ENCODE data around the gene BBLN. TPM values are rescaled to one million over a fixed set of nuclear protein-coding genes. Genes with fewer than 3 reads are reported as not detected.

The BBLN gene
- total and polyA plus RNA-seq, 8 donors, result 23.1 to 133 (median 34.7) TPM

DNA sequence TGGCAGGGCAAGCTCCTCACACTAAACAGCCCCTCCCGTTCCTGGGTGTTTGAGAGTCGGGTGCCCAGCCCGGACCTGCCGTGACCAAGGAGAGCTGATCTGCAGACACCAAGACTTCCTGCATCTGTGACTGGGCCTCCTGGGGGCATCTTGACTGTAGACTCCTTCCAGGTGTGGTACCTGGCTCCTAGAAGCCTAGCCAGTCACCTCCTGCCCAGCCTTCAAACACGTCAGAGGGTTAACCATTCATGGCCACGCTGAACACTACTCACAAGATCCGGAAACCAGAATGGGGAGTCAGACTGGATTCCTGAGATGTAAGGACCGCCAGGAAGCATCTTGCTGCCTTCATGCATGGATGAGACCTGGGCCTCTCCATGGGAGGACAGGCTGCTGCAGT, 14.5 kb upstream of the BBLN start:
- H3K27ac ChIP-seq, result no peak overlapping the region
- peak in 3 of 6 donors; percentile 11 to 46 (median 43) for DNase-seq
- TF ChIP-seq, protein P1, sequence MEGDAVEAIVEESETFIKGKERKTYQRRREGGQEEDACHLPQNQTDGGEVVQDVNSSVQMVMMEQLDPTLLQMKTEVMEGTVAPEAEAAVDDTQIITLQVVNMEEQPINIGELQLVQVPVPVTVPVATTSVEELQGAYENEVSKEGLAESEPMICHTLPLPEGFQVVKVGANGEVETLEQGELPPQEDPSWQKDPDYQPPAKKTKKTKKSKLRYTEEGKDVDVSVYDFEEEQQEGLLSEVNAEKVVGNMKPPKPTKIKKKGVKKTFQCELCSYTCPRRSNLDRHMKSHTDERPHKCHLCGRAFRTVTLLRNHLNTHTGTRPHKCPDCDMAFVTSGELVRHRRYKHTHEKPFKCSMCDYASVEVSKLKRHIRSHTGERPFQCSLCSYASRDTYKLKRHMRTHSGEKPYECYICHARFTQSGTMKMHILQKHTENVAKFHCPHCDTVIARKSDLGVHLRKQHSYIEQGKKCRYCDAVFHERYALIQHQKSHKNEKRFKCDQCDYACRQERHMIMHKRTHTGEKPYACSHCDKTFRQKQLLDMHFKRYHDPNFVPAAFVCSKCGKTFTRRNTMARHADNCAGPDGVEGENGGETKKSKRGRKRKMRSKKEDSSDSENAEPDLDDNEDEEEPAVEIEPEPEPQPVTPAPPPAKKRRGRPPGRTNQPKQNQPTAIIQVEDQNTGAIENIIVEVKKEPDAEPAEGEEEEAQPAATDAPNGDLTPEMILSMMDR (IDR thresholded peaks at IDR 0.05), result no peak

DNA sequence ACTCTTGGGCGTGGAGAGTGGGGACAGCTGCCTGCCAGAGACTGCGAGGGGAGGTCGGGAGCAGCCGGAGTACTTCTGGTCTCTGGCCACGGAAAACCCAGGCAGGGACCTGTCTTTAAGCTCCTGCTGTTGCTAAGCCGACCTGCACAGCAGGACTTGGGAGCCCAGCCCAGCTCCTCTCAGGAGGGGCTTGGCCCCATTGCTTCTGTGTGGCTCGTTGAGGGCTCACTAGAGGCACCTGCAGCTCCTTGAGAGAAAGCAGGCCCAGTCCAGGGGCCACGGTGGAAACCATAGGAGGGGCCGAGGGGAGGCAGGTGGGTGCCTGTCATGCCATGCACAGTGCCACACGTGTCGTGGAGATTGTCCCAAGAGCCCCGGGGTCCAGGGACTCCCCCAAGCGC, 14.1 kb upstream of the BBLN start:
- Histone ChIP-seq H3K4me3 (no peak overlapping the region), H3K27me3 (no peaks in the 10 kb centered on the region), H3K4me1 (peaks cover 11 to 18% (median 12%) of the 10 kb centered on the region in 3 donors), H3K9me3 (no peaks in the 10 kb centered on the region), H3K36me3 (no peaks in the 10 kb centered on the region), H3K27ac (no peak overlapping the region)
- DNase-seq, result peak in 3 of 6 donors; percentile 21 to 48 (median 36)
- intact Hi-C loops (cut with DNase I), result no loop called here
- 78 to 83% methylated on average over 13 of the region's 13 CpGs for WGBS, 2 donors
- TF ChIP-seq, protein P1 (IDR thresholded peaks at IDR 0.05), result no peak
- no peak for ATAC-seq
- no peak for FAIRE-seq

More for the DNA sequence above, 14.5 kb upstream of the BBLN start:
- Histone ChIP-seq H3K4me1 (peaks cover 11 to 18% (median 12%) of the 10 kb centered on the region in 3 donors), H3K4me3 (no peak overlapping the region), H3K9me3 (no peaks in the 10 kb centered on the region), H3K36me3 (no peaks in the 10 kb centered on the region), H3K27me3 (no peaks in the 10 kb centered on the region)
- FAIRE-seq (no peak), ATAC-seq (no peak)
- 64 to 71% methylated on average over 8 of the region's 8 CpGs for WGBS, 2 donors
- intact Hi-C loops (cut with DNase I), result no loop called here

DNA sequence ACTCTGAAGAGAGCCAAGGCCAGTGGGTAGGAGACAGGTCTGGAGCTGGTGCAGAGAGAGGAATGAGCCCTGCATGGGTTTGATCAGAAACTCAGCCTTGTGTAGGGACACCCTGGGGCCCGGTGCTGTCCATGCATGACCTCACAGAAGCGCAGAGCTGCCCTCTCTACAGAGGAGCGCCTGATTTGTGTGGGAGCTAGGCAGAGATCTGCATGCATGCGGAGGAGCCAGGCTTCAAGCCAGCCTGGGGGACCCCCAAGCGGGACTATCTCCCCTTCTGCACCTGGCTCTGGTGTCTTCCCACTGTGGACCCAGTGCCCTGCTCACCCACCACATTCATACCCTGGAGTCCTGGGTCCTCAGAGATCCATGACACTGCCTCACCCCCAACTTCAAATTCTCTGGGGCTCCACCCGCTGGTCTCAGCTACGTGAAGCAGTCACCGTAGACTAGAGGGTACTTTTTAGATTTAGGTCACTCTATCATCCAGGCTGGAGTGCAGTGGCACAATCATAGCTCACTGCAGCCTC, 13.4 kb upstream of the BBLN start:
- peaks cover 11 to 18% (median 12%) of the 10 kb centered on the region in 3 donors for H3K4me1 ChIP-seq
- 90 to 93% methylated on average over 8 of the region's 8 CpGs for WGBS, 2 donors
- FAIRE-seq (no peak), DNase-seq (peak in 3 of 6 donors; percentile 16 to 43 (median 38)), ATAC-seq (no peak)
- TF ChIP-seq, protein P1 (IDR thresholded peaks at IDR 0.05), result no peak
- no peaks in the 10 kb centered on the region for H3K27me3 ChIP-seq
- no peaks in the 10 kb centered on the region for H3K9me3 ChIP-seq
- no peak overlapping the region for H3K4me3 ChIP-seq
- intact Hi-C loops (cut with DNase I), result no loop called here
- no peaks in the 10 kb centered on the region for H3K36me3 ChIP-seq
- H3K27ac ChIP-seq, result no peak overlapping the region

DNA sequence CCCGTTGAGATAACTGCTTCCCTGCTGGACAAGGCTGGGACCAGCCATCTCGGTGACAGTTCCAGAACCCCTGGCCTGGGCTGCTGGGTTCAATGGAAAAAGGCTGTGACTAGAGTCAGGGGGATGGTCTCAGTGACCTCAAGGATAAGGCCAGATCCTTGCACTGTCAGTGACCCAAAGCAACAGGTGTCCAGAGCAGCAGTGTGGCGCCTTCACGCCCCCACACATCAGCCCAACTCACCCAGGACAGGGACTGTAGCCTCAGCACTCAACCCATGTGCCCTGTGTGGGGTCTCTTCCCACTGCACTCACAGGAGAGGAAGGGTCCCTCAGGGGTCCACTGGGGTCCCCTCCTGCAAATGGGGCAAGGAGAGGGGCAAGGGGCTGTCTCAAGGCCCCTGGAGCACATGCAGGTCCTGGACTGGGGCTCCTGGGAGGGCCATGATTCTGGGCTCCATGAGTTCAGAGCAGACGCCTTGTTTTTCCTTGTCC, 11.5 kb upstream of the BBLN start:
- H3K27ac ChIP-seq, result peak overlapping the region; percentile 60 to 87 (median 71)

More for the DNA sequence above, 11.5 kb upstream of the BBLN start:
- Histone ChIP-seq H3K4me1 (peaks cover 11 to 18% (median 12%) of the 10 kb centered on the region in 3 donors), H3K27me3 (no peaks in the 10 kb centered on the region), H3K9me3 (no peaks in the 10 kb centered on the region), H3K4me3 (no peak overlapping the region), H3K36me3 (no peaks in the 10 kb centered on the region)
- 78 to 85% methylated on average over 5 of the region's 5 CpGs for WGBS, 2 donors
- no peak for FAIRE-seq
- intact Hi-C loops (cut with DNase I), result no loop called here
- peak in 3 of 6 donors; percentile 25 to 59 (median 40) for DNase-seq
- TF ChIP-seq, protein P1 (IDR thresholded peaks at IDR 0.05), result no peak
- peak in 1 of 4 donors; percentile 1 for ATAC-seq

All from pancreas (tissue), 10 donors.